ENCODE data around the gene ZNF283.
"Not testable (repeated sequence)": the region's sequence is repeated elsewhere in the genome, so short reads cannot be mapped to it uniquely, and the experiment has no call there.

ZNF283 gene

GRCh38 chr19:43802216-43802951 is 24.7 kb upstream of the ZNF283 start, which contains the start of gene LYPD5:
TSS of gene LYPD5 (minus strand) at chr19:43802447. CDS start at chr19:43802380, 67 bp downstream.
- DNase-seq, result no peak

GRCh38 chr19:43804432-43804831 is 22.7 kb upstream of the ZNF283 start:
- no peak for DNase-seq

DNA sequence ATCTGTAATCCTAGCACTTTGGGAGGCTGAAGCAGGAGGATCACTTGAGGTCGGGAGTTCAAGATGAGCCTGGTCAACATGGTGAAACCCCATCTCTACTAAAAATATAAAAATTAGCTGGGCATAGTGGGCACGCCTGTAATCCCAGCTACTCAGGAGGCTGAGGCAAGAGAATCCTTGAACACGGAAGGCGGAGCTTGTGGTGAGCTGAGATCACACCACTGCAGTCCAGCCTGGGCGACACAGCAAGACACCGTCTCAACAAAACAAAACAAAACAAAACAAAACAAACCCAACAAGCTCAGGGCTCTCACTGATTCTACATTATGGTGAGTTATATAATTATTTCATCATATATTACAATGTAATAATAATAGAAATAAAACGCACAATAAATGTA is 20.7 kb upstream of the ZNF283 start:
- DNase-seq, result not testable (repeated sequence)

DNA sequence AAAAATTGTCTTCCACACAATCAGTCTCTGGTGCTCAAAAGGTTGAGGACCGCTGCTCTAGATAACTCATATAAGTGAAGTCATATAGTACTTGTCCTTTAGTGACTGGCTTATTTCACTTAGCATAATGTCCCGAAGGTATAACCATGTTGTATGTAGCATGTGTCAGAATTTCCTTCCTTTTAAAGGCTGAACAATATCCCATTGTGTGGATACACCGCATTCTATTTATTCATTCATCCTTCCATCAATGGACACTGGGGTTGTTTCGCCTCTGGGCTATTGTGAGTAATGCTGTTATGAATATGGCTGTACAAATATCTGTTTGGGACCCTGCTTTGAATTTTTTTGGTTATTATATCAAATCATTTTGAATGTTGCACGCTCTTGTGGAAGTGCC is 20.3 kb upstream of the ZNF283 start:
- DNase-seq, result no peak

DNA sequence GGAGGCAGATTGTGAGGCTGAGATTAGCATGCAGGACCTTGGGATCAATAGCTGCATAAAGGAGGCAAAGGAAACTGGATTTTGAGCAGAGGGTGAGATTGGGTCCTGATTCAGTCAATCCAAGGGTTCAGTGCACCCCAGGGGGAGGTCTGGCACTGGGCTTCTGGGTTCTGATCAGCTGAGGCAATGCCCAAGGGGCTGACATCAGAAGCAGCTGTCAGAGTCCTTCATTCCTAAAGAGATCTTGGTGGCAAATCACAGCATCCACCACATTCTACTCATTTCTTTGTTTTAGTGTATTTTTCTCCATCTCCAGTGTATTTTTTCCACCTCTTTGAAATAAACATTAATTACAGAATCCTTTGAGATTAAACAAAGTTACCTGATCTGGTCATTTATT is 19.5 kb upstream of the ZNF283 start:
- no peak for DNase-seq

- peak; percentile 62 for DNase-seq
These were observed 17.1 kb upstream of the ZNF283 start for GRCh38 chr19:43809762-43810696.

DNA sequence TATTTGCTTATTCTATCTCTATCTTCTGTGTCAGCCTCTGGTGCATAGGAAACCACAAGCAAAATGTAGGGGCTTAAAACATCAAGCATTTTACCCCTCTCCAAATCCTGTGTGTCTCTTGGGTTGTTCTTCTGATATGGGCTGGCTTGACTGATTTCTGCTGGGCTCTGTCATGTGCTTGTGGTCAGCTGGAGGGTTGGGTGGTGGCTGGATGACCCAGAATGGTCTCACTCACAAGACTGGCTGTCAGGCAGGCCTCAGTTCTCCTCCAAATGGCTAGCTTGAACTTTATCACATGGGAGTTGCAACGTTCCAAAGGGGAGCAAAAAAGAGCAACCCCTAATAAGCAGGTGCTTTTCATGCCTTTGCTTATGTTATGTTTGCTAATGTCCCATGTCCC is 15.3 kb upstream of the ZNF283 start:
- no peak for DNase-seq

- DNase-seq, result no peak
These were observed 14.9 kb upstream of the ZNF283 start for GRCh38 chr19:43812259-43812658.

- no peak for DNase-seq
These were observed 14.4 kb upstream of the ZNF283 start for GRCh38 chr19:43812688-43813087.

DNA sequence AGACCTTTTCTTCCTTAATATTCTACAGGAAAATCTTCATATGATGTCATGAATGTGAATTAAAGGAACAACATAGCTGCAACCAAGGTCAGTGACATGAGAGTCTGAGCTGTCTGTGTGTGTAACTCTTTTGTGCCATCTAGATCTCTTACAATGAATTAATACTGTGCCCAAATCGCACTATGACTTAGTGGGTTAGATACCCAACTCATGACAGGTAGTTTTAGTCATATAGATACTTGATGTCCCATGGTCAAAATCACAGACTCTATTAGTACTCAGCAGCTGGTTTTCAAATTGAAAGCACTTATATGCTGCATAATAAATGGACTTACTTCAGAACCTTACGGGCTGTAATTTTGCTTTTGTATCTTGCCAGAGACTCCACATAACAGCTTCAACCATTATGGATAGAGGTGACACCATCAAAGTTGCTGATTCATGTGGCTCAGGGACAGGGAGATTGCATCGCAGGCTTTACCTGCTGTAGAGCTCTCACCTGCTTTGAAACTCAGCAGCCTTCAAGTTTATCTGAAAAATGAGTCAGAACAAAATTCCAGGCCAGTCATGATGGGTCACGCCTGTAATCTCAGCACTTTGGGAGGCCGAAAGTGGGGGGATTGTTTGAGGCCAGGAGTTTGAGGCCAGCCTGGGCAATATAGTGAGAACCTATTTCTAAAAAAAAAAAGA is 12.3 kb upstream of the ZNF283 start:
- DNase-seq, result no peak

- not testable (repeated sequence) for DNase-seq
These were observed 9.7 kb upstream of the ZNF283 start for GRCh38 chr19:43817454-43817853.

DNA sequence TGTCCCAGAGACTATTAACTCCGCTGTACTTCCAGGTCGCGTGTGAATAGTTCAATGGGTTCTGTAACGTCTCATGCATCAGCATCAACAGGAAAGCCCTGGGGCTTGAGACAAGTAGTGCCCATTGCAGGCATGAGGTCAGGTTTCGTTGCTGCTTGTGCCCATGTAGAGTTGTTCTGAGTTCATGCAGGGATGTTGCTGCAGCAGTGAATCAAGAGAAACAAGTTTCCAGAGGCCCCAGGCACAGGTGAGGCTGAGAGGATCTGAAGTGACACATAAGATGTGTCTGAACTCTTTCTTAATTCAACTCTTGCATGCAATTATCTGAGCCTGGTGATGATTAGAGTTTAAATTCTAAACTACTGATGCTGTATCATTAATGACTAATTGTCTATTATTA is 8.6 kb upstream of the ZNF283 start:
- DNase-seq, result no peak

DNA sequence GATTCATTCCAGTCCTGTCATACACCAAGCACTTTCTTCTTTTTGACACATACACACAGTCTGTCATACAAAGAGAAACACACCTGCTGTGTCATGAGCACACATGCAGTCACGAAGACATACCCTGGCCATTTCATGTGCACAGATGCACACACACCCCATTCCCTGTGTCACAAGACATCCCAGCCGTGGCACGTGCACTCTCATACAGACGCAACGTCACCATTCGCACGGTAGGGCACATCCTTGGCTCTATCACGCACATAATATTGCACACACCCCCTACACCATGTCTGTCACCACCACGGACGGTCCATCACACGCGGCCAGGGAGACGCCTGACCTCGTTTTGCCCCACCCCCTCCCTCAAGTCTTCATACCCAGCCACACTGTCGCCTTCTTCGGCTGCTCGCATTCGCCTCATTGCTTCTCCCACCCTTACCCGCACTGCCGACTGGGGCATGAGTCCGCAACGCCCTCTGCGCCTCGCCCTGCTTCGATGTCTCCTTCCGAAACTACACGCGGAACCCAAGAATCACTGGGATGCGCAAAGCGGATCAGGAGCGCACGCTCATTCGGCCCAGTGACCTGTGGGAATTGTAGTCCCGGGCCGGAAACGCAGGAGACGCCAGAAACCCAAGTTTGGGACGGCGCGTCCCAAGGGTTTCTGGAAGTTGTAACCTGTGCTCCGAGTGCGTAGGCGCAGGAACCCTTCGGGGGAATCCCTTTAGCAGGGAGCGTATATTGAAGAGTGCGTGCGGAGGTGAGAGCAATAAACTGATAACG is 6.8 kb upstream of the ZNF283 start:
- no peak for DNase-seq

- no peak for DNase-seq
These were observed 6.3 kb upstream of the ZNF283 start for GRCh38 chr19:43820884-43821215.

GRCh38 chr19:43823856-43824255 is 3.3 kb upstream of the ZNF283 start:
- not testable (repeated sequence) for DNase-seq

GRCh38 chr19:43824572-43824971 is 2.5 kb upstream of the ZNF283 start:
- DNase-seq, result not testable (repeated sequence)

DNA sequence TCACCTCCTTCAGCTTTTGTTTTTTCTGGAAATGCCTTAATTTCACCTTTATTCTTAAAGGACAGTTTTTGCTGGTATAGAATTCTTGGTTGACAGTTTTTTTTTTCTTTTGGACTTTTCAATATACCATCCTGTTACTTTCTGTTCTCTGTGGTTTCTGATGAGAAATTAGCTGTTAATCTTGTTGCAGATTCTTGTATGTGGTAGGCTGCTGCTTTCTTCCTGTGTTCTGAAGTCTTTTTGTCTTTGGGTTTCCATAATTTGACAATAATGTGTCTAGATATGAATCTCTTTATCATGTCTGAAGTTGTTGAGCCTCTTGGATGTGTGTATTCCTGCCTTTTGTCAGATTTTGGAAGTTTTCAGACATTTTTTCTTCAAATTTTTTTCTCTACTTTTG is 12.0 kb downstream of the ZNF283 start:
- DNase-seq, result no peak

DNA sequence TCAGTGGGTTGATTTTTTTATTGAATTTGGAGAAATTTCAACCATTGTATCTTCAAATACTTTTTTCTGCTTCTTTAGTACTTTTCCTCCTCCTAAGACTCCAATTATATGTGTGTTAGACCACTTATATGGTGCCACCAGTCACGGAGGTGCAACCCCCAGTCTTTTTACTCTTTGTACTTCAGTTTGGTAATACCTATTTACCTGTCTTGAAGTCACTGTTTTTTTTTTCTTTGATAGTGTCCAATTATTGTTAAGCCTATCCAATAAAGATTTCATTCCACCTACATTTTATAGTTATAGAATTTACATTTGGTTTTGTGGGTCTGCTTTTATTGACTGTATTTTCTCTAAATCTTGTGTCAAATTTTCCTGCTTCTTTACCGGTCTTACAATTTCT is 14.9 kb downstream of the ZNF283 start:
- no peak for DNase-seq

DNA sequence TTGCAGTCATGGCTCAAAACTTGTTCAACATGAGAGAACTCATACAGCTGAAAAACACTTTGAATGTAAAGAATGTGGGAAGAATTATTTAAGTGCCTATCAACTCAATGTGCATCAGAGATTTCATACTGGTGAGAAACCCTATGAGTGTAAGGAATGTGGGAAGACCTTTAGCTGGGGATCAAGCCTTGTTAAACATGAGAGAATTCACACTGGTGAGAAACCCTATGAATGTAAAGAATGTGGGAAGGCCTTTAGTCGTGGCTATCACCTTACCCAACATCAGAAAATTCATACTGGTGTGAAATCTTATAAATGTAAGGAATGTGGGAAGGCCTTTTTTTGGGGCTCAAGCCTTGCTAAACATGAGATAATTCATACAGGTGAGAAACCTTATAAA is 20.1 kb downstream of the ZNF283 start:
- DNase-seq, result no peak

DNA sequence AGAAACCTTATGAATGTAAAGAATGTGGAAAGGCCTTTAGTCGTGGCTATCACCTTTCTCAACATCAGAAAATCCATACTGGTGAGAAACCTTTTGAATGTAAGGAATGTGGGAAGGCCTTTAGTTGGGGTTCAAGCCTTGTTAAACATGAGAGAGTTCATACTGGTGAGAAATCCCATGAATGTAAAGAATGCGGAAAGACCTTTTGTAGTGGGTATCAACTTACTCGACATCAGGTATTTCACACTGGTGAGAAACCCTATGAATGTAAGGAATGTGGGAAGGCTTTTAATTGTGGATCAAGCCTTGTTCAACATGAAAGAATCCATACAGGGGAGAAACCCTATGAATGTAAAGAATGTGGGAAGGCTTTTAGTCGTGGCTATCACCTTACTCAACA is 20.8 kb downstream of the ZNF283 start:
- DNase-seq, result no peak

DNA sequence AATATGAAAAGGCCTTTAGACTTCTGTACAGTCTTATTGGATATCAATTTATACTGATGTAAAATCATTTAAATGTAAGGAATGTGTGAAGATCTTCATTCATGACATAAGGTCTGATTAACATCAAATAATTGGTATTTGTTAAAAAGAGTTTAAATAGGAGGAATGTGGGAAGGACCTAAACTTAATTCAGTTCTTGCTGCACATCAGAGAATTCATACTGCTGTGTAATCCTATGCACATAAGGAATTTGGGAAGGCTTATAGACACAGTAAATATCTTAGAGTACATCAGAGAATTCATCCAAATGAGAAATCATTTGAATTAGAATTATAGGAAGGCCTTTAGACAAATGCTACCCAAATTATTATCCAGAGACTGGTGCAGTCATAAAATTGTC is 21.7 kb downstream of the ZNF283 start:
- no peak for DNase-seq

GRCh38 chr19:43858174-43858573 is 31.1 kb downstream of the ZNF283 start:
- DNase-seq, result no peak

GRCh38 chr19:43866923-43867322 is 39.8 kb downstream of the ZNF283 start:
- DNase-seq, result not testable (repeated sequence)

All from NCI-H526 treated with DMSO at 0.1 percent for 48 hours (cell line).